Activated T-helper 2 cell treated with anti-CD3 and anti-CD28 coated beads, Interferon-gamma antibody, Interleukin-2, Interleukin-4, amounts not matched to agents 10 μg/mL and 5 μg/mL and 100 μg/mL, durations not matched to agents 14 hours and 24 hours and 36 hours (primary cell): ENCODE measurements around the gene XPA. TPM values are rescaled to one million over a fixed set of nuclear protein-coding genes. Genes with fewer than 3 reads are reported as not detected.

ENCODE experiments used
- DNase-seq: peaks from one replicate; pipeline ENCODE4 v3.0.0; 2021; ENCODE audit warnings: low spot score
- H3K27ac Mint-ChIP-seq: one replicate; pipeline ENCODE4 v1.8.0; 2021; ENCODE audit warnings: mixed read lengths
- H3K27me3 Mint-ChIP-seq: one replicate; pipeline ENCODE4 v1.8.0; 2021; ENCODE audit warnings: low read depth, mixed read lengths
- H3K36me3 Mint-ChIP-seq: one replicate; pipeline ENCODE4 v1.8.0; 2021; ENCODE audit warnings: low read depth, mixed read lengths
- H3K4me1 Mint-ChIP-seq: one replicate; pipeline ENCODE4 v1.8.0; 2021; ENCODE audit warnings: low read depth, mixed read lengths
- H3K4me3 Mint-ChIP-seq: one replicate; pipeline ENCODE4 v1.8.0; 2021; ENCODE audit warnings: low read depth, mild to moderate bottlenecking, moderate library complexity, mixed read lengths
- H3K9me3 Mint-ChIP-seq: one replicate; pipeline ENCODE4 v1.8.0; 2021; ENCODE audit warnings: mixed read lengths
- intact Hi-C: fragments of 100-400 bp; cut with micrococcal nuclease; formaldehyde crosslinking; loops from one replicate; pipeline ENCODE4 v1.15.1; 2023
- total RNA-seq: library from RNA; stranded (reverse); gene quantifications from 2 replicates; pipeline ENCODE4 v1.2.3, GENCODE V29; 2022

Gene XPA
- total RNA-seq, 1 donor from 2014 or later: 14.6 TPM

GRCh38 chr9:97666907-97667686 lies 30.0 kb downstream of the XPA start:
- Mint-ChIP-seq H3K36me3 (peaks cover 89% of the 10 kb centered on the region), H3K27ac (peak overlapping the region; percentile 54), H3K9me3 (no peaks in the 10 kb centered on the region), H3K4me3 (no peak overlapping the region), H3K4me1 (peaks cover 34% of the 10 kb centered on the region), H3K27me3 (no peaks in the 10 kb centered on the region)
- intact Hi-C loops: no loop called here
- DNase-seq: no peak

GRCh38 chr9:97665742-97666141 lies 31.4 kb downstream of the XPA start:
- H3K4me3 Mint-ChIP-seq: no peak overlapping the region
- no peak overlapping the region for H3K27ac Mint-ChIP-seq
- H3K9me3 Mint-ChIP-seq: no peaks in the 10 kb centered on the region
- H3K27me3 Mint-ChIP-seq: no peaks in the 10 kb centered on the region
- peaks cover 34% of the 10 kb centered on the region for H3K4me1 Mint-ChIP-seq
- H3K36me3 Mint-ChIP-seq: peaks cover 88% of the 10 kb centered on the region
- no peak for DNase-seq
- intact Hi-C loops: no loop called here

- Mint-ChIP-seq H3K27ac (no peak overlapping the region), H3K4me1 (peaks cover 10% of the 10 kb centered on the region), H3K27me3 (no peaks in the 10 kb centered on the region), H3K4me3 (no peak overlapping the region), H3K9me3 (no peaks in the 10 kb centered on the region), H3K36me3 (peaks cover 86% of the 10 kb centered on the region)
- no peak for DNase-seq
- intact Hi-C loops: no loop called here
Measured at GRCh38 chr9:97660847-97661246, 36.3 kb downstream of the XPA start.

GRCh38 chr9:97660340-97660739 lies 36.8 kb downstream of the XPA start:
- H3K36me3 Mint-ChIP-seq: peaks cover 86% of the 10 kb centered on the region
- no peak overlapping the region for H3K27ac Mint-ChIP-seq
- H3K9me3 Mint-ChIP-seq: no peaks in the 10 kb centered on the region
- H3K27me3 Mint-ChIP-seq: no peaks in the 10 kb centered on the region
- no peak overlapping the region for H3K4me3 Mint-ChIP-seq
- DNase-seq: no peak
- intact Hi-C loops: no loop called here
- peaks cover 7% of the 10 kb centered on the region for H3K4me1 Mint-ChIP-seq

- no peaks in the 10 kb centered on the region for H3K27me3 Mint-ChIP-seq
- H3K27ac Mint-ChIP-seq: no peak overlapping the region
- H3K36me3 Mint-ChIP-seq: peaks cover 85% of the 10 kb centered on the region
- intact Hi-C loops: no loop called here
- peaks cover 2% of the 10 kb centered on the region for H3K4me1 Mint-ChIP-seq
- H3K9me3 Mint-ChIP-seq: no peaks in the 10 kb centered on the region
- DNase-seq: no peak
- no peak overlapping the region for H3K4me3 Mint-ChIP-seq
Measured at GRCh38 chr9:97659771-97660170, 37.4 kb downstream of the XPA start.

GRCh38 chr9:97658707-97659106 lies 38.4 kb downstream of the XPA start:
- H3K9me3 Mint-ChIP-seq: no peaks in the 10 kb centered on the region
- peaks cover 85% of the 10 kb centered on the region for H3K36me3 Mint-ChIP-seq
- H3K4me3 Mint-ChIP-seq: no peak overlapping the region
- intact Hi-C loops: no loop called here
- H3K27ac Mint-ChIP-seq: no peak overlapping the region
- H3K4me1 Mint-ChIP-seq: no peaks in the 10 kb centered on the region
- no peak for DNase-seq
- H3K27me3 Mint-ChIP-seq: no peaks in the 10 kb centered on the region

- intact Hi-C loops: no loop called here
- Mint-ChIP-seq H3K27ac (peak overlapping the region; percentile 3), H3K27me3 (no peaks in the 10 kb centered on the region), H3K9me3 (no peaks in the 10 kb centered on the region), H3K36me3 (peaks cover 72% of the 10 kb centered on the region), H3K4me1 (peaks cover 8% of the 10 kb centered on the region), H3K4me3 (no peak overlapping the region)
- DNase-seq: no peak
Measured at GRCh38 chr9:97651646-97652045, 45.5 kb downstream of the XPA start.

- H3K27me3 Mint-ChIP-seq: no peaks in the 10 kb centered on the region
- H3K36me3 Mint-ChIP-seq: peaks cover 64% of the 10 kb centered on the region
- intact Hi-C loops: no loop called here
Measured at GRCh38 chr9:97647996-97648395, 49.1 kb downstream of the XPA start.

GRCh38 chr9:97645720-97646119 lies 51.4 kb downstream of the XPA start:
- Mint-ChIP-seq H3K27me3 (no peaks in the 10 kb centered on the region), H3K4me1 (peaks cover 9% of the 10 kb centered on the region), H3K27ac (no peak overlapping the region), H3K9me3 (no peaks in the 10 kb centered on the region), H3K36me3 (peaks cover 65% of the 10 kb centered on the region), H3K4me3 (no peak overlapping the region)
- DNase-seq: no peak
- intact Hi-C loops: no loop called here

More at GRCh38 chr9:97647996-97648395, 49.1 kb downstream of the XPA start:
- DNase-seq: no peak
- H3K4me1 Mint-ChIP-seq: peaks cover 11% of the 10 kb centered on the region
- H3K27ac Mint-ChIP-seq: no peak overlapping the region
- H3K4me3 Mint-ChIP-seq: no peak overlapping the region
- no peaks in the 10 kb centered on the region for H3K9me3 Mint-ChIP-seq

GRCh38 chr9:97640325-97640724 lies 56.8 kb downstream of the XPA start:
- Mint-ChIP-seq H3K27ac (no peak overlapping the region), H3K9me3 (no peaks in the 10 kb centered on the region), H3K4me1 (peaks cover 37% of the 10 kb centered on the region), H3K27me3 (no peaks in the 10 kb centered on the region), H3K4me3 (no peak overlapping the region), H3K36me3 (peaks cover 66% of the 10 kb centered on the region)
- DNase-seq: no peak
- intact Hi-C loops: no loop called here

GRCh38 chr9:97638666-97639065 lies 58.5 kb downstream of the XPA start:
- no peaks in the 10 kb centered on the region for H3K27me3 Mint-ChIP-seq
- H3K36me3 Mint-ChIP-seq: peaks cover 66% of the 10 kb centered on the region
- DNase-seq: no peak
- intact Hi-C loops: loop anchor here (10.0 kb wide), 3 partner anchors 166 to 1224 kb away; partner anchors contain the start of genes TBC1D2 and ZNF367
- H3K27ac Mint-ChIP-seq: no peak overlapping the region
- no peak overlapping the region for H3K4me3 Mint-ChIP-seq
- peaks cover 46% of the 10 kb centered on the region for H3K4me1 Mint-ChIP-seq
- H3K9me3 Mint-ChIP-seq: no peaks in the 10 kb centered on the region

- peaks cover 48% of the 10 kb centered on the region for H3K4me1 Mint-ChIP-seq
- H3K9me3 Mint-ChIP-seq: no peaks in the 10 kb centered on the region
- H3K36me3 Mint-ChIP-seq: peaks cover 54% of the 10 kb centered on the region
- intact Hi-C loops: loop anchor here (10.0 kb wide), 3 partner anchors 168 to 1222 kb away; partner anchors contain the start of genes TBC1D2 and ZNF367
- H3K27me3 Mint-ChIP-seq: no peaks in the 10 kb centered on the region
- no peak overlapping the region for H3K27ac Mint-ChIP-seq
- peak overlapping the region; percentile 35 for H3K4me3 Mint-ChIP-seq
- DNase-seq: no peak
Measured at GRCh38 chr9:97636903-97637302, 60.2 kb downstream of the XPA start.

GRCh38 chr9:97635026-97635425 lies 62.1 kb downstream of the XPA start:
- intact Hi-C loops: loop anchor here (10.0 kb wide), 3 partner anchors 170 to 1220 kb away; partner anchors contain the start of genes TBC1D2 and ZNF367
- peaks cover 37% of the 10 kb centered on the region for H3K36me3 Mint-ChIP-seq
- no peaks in the 10 kb centered on the region for H3K9me3 Mint-ChIP-seq
- H3K27ac Mint-ChIP-seq: peak overlapping the region; percentile 98
- DNase-seq: no peak
- H3K4me1 Mint-ChIP-seq: peaks cover 49% of the 10 kb centered on the region
- peak overlapping the region; percentile 89 for H3K4me3 Mint-ChIP-seq
- no peaks in the 10 kb centered on the region for H3K27me3 Mint-ChIP-seq
